ENCODE measurements around the gene TTN.
"Not testable (repeated sequence)": the region's sequence is repeated elsewhere in the genome, so short reads cannot be mapped to it uniquely, and the experiment has no call there.

DNA sequence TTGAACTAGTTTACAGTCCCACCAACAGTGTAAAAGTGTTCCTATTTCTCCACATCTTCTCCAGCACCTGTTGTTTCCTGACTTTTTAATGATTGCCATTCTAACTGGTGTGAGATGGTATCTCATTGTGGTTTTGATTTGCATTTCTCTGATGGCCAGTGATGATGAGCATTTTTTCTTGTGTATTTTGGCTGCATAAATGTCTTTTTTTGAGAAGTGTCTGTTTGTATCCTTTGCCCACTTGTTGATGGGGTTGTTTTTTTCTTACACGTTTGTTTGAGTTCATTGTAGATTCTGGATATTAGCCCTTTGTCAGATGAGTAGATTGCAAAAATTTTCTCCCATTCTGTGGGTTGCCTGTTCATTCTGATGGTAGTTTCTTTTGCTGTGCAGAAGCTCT is 281.8 kb downstream of the TTN start:
- not testable (repeated sequence) for TF ChIP-seq POLR2AphosphoS5 (IDR thresholded peaks at IDR 0.05; ENCODE audit: low read length); IKZF2 (IDR thresholded peaks at IDR 0.05); ASH2L (IDR thresholded peaks at IDR 0.05; ENCODE audit: borderline replicate concordance, low read depth); JUNB (IDR thresholded peaks at IDR 0.05); ATF2 (IDR thresholded peaks at IDR 0.05; ENCODE audit: low read length); POLR2A (IDR thresholded peaks at IDR 0.05; ENCODE audit: low read depth, low read length); EZH2 (IDR thresholded peaks at IDR 0.05; ENCODE audit: borderline replicate concordance, control insufficient read depth, low read depth, low read length); CREB1 (IDR thresholded peaks at IDR 0.05; ENCODE audit: low read depth); RAD51 (IDR thresholded peaks at IDR 0.05); BACH1 (IDR thresholded peaks at IDR 0.05; ENCODE audit: borderline replicate concordance); ZBTB33 (IDR thresholded peaks at IDR 0.05); PBX3 (IDR thresholded peaks at IDR 0.05; ENCODE audit: insufficient replicate concordance, low read depth, low read length)

Measured in GM12878 (cell line).